Prostate gland (tissue), 2 donors: ENCODE results near the gene RRP1. TPM values are rescaled to one million over a fixed set of nuclear protein-coding genes. Genes with fewer than 3 reads are reported as not detected.
A peak's percentile ranks its signal among the peaks of the same experiment; 100 is the strongest.

Experiments used
- DNase-seq: peaks from one replicate; pipeline ENCODE4 v3.0.0-alpha.2; 2019; ENCODE audit warnings: low spot score
- H3K27ac ChIP-seq, 2 donors: fragments of 200-600 bp; sonication (generic); 2 replicates each; pipeline ENCODE4 v1.5.1; 2017 to 2019
- H3K27me3 ChIP-seq: fragments of 200-600 bp; sonication (generic); replicated peaks from 2 replicates; pipeline ENCODE4 v1.5.1; 2019; ENCODE audit not compliant: insufficient read depth
- H3K36me3 ChIP-seq, 2 donors: fragments of 200-600 bp; sonication (generic); 1 replicate in 1 of 2; 2 replicates in 1 of 2; pipeline versions ENCODE4 v1.5.1 to v1.8.1; 2017 to 2019
- H3K4me1 ChIP-seq: fragments of 200-600 bp; sonication (generic); replicated peaks from 2 replicates; pipeline ENCODE4 v1.5.1; 2019
- H3K4me3 ChIP-seq, 2 donors: fragments of 200-600 bp; sonication (generic); 2 replicates each; pipeline ENCODE4 v1.5.1; 2017 to 2019
- H3K9me3 ChIP-seq: fragments of 200-600 bp; sonication (generic); 2 replicates; pipeline ENCODE4 v1.5.1; 2017
- CTCF ChIP-seq, 4 experiments: fragments of 200-600 bp in 2 of 4; fragments of 450-650 bp in 2 of 4; sonication (generic) in 2 of 4; IDR thresholded peaks; 1 replicate in 3 of 4; 2 replicates in 1 of 4; pipeline ENCODE4 v1.5.1; 2016 to 2019; ENCODE audit warnings: antibody characterized with exemption in 4 of 4, mild to moderate bottlenecking in 2 of 4, moderate library complexity in 2 of 4
- POLR2A ChIP-seq: fragments of 450-650 bp; IDR thresholded peaks from one replicate; pipeline ENCODE4 v1.6.1; 2016; ENCODE audit warnings: antibody characterized with exemption, mild to moderate bottlenecking
- POLR2AphosphoS5 ChIP-seq: sonication (generic); formaldehyde crosslinking; IDR thresholded peaks from one replicate; pipeline ENCODE4 v1.6.1; 2017; ENCODE audit warnings: antibody characterized with exemption
- WGBS: methylation state at CpG from one replicate; pipeline ENCODE4 v1.1.5; 2018; 5-methylcytosine and 5-hydroxymethylcytosine counted together
- intact Hi-C: fragments of 100-400 bp; cut with DNase I; formaldehyde crosslinking; loops from one replicate; pipeline ENCODE4 v1.14.2; 2022
- total RNA-seq, 2 donors: library from RNA; depleted of rRNA; stranded (reverse); fragments of >200 nt; gene quantifications; one replicate each; pipeline ENCODE4 v1.1.0, GENCODE V29; 2016

RRP1 gene
- total RNA-seq, 2 donors from 2014 or later = 29.4 to 37.5 TPM

- 60% methylated on average over 15 of the region's 19 CpGs for WGBS
- Histone ChIP-seq H3K4me1 (peaks cover 7% of the 10 kb centered on the region), H3K27me3 (no peaks in the 10 kb centered on the region), H3K4me3 (no peak overlapping the region), H3K36me3 (no peaks in the 10 kb centered on the region), H3K9me3 (no peaks in the 10 kb centered on the region), H3K27ac (peak overlapping the region; percentile 14 to 25)
- TF ChIP-seq POLR2AphosphoS5 (no peak), POLR2A (no peak), CTCF (IDR thresholded peaks at IDR 0.05) (no peak)
- intact Hi-C loops = loop anchor here (10.0 kb wide), 1 partner anchor 122 kb away; no protein-coding TSS in a partner anchor
- no peak for DNase-seq
Measured at GRCh38 chr21:43812957-43813655, 23.7 kb downstream of the RRP1 start.

- Histone ChIP-seq H3K4me1 (peaks cover 7% of the 10 kb centered on the region), H3K9me3 (no peaks in the 10 kb centered on the region), H3K27me3 (no peaks in the 10 kb centered on the region), H3K36me3 (no peaks in the 10 kb centered on the region), H3K27ac (no peak overlapping the region), H3K4me3 (no peak overlapping the region)
- no peak for TF ChIP-seq CTCF (IDR thresholded peaks at IDR 0.05)
- no peak for TF ChIP-seq POLR2AphosphoS5
- TF ChIP-seq POLR2A = no peak
- 87% methylated on average over 5 of the region's 5 CpGs for WGBS
- DNase-seq = no peak
- intact Hi-C loops = loop anchor here (10.0 kb wide), 1 partner anchor 121 kb away; no protein-coding TSS in a partner anchor
Measured at GRCh38 chr21:43813656-43813980, 24.2 kb downstream of the RRP1 start.

- WGBS = 62% methylated on average over 28 of the region's 28 CpGs
- no peaks in the 10 kb centered on the region for H3K27me3 ChIP-seq
Measured at GRCh38 chr21:43814215-43815106, 25.1 kb downstream of the RRP1 start.

GRCh38 chr21:43815107-43815613 is 25.8 kb downstream of the RRP1 start:
- Histone ChIP-seq H3K4me3 (no peak overlapping the region), H3K4me1 (peaks cover 7% of the 10 kb centered on the region), H3K27ac (no peak overlapping the region), H3K27me3 (no peaks in the 10 kb centered on the region), H3K9me3 (no peaks in the 10 kb centered on the region), H3K36me3 (no peaks in the 10 kb centered on the region)
- 31% methylated on average over 14 of the region's 27 CpGs for WGBS
- intact Hi-C loops = loop anchor here (10.0 kb wide), 1 partner anchor 120 kb away; no protein-coding TSS in a partner anchor
- TF ChIP-seq POLR2AphosphoS5 (no peak), POLR2A (no peak), CTCF (IDR thresholded peaks at IDR 0.05) (no peak)
- DNase-seq = no peak

More at GRCh38 chr21:43814215-43815106, 25.1 kb downstream of the RRP1 start:
- Histone ChIP-seq H3K4me1 (peaks cover 7% of the 10 kb centered on the region), H3K36me3 (no peaks in the 10 kb centered on the region), H3K9me3 (no peaks in the 10 kb centered on the region), H3K4me3 (no peak overlapping the region), H3K27ac (no peak overlapping the region)
- no peak for TF ChIP-seq POLR2AphosphoS5
- no peak for TF ChIP-seq CTCF (IDR thresholded peaks at IDR 0.05)
- no peak for TF ChIP-seq POLR2A
- no peak for DNase-seq
- intact Hi-C loops = loop anchor here (10.0 kb wide), 1 partner anchor 120 kb away; no protein-coding TSS in a partner anchor
